Skeletal muscle tissue (tissue), 4 donors: ENCODE data around the gene KBTBD12. TPM values are rescaled to one million over a fixed set of nuclear protein-coding genes. Genes with fewer than 3 reads are reported as not detected.
A peak's percentile ranks its signal among the peaks of the same experiment; 100 is the strongest.
"Not testable (repeated sequence)": the region's sequence is repeated elsewhere in the genome, so short reads cannot be mapped to it uniquely, and the experiment has no call there.

Experiments used
- H3K27ac ChIP-seq: one replicate; pipeline ENCODE4 v1.7.0; 2013; ENCODE audit warnings: mild to moderate bottlenecking, low read depth, low read length, inconsistent platforms
- H3K27me3 ChIP-seq, 3 donors: one replicate each; pipeline ENCODE4 v1.7.0; 2013; ENCODE audit warnings: low read length in 3 of 3; ENCODE audit not compliant: control insufficient read depth in 3 of 3, insufficient read depth in 3 of 3
- H3K36me3 ChIP-seq, 3 donors: one replicate each; pipeline ENCODE4 v1.7.0; 2013; ENCODE audit warnings: low read length in 3 of 3; ENCODE audit not compliant: control insufficient read depth in 3 of 3, insufficient read depth in 3 of 3
- H3K4me1 ChIP-seq, 3 donors: one replicate each; pipeline ENCODE4 v1.7.0; 2013; ENCODE audit warnings: low read length in 3 of 3, mild to moderate bottlenecking in 3 of 3; ENCODE audit not compliant: control insufficient read depth in 3 of 3, insufficient read depth in 3 of 3
- H3K4me3 ChIP-seq, 3 donors: one replicate each; pipeline ENCODE4 v1.7.0; 2013; ENCODE audit warnings: low read length in 3 of 3
- H3K9ac ChIP-seq, 3 donors: one replicate each; pipeline ENCODE4 v1.7.0; 2013; ENCODE audit warnings: low read length in 3 of 3, mild to moderate bottlenecking in 3 of 3, moderate library complexity in 2 of 3, low read depth in 1 of 3
- H3K9me3 ChIP-seq, 3 donors: one replicate each; pipeline ENCODE4 v1.7.0; 2013; ENCODE audit warnings: low read length in 3 of 3; ENCODE audit not compliant: control insufficient read depth in 3 of 3
- total RNA-seq: library from RNA; depleted of rRNA; stranded (reverse); fragments of >200 nt; gene quantifications from one replicate; pipeline ENCODE4 v1.2.3, GENCODE V29; 2014
- donor health status: Osteomylitis.

KBTBD12 gene
- 13.6 TPM for total RNA-seq

- H3K4me3 ChIP-seq = peak within 1 kb of the TSS; percentile 82 to 85 (median 82)
- H3K4me1 ChIP-seq = peaks cover 27 to 45% (median 38%) of the 10 kb centered on the region in 3 donors
- H3K27me3 ChIP-seq = no peaks in the 10 kb centered on the region
- peak within 1 kb of the TSS; percentile 90 to 97 (median 95) for H3K9ac ChIP-seq
- peak within 1 kb of the TSS; percentile 98 for H3K27ac ChIP-seq
- peaks cover 0 to 2% (median 0%) of the 10 kb centered on the region in 3 donors for H3K36me3 ChIP-seq
- no peaks in the 10 kb centered on the region for H3K9me3 ChIP-seq
Measured at GRCh38 chr3:127915115-127915936, at the start of gene KBTBD12. Gene KBTBD12, plus strand, starts transcription at chr3:127915232. Its CDS starts 7,830 bp downstream, at chr3:127923062.

GRCh38 chr3:127865941-127866340 is 49.1 kb upstream of the KBTBD12 start:
- Histone ChIP-seq H3K4me3 (no peak overlapping the region), H3K27me3 (no peaks in the 10 kb centered on the region), H3K9ac (no peak overlapping the region), H3K4me1 (no peaks in the 10 kb centered on the region), H3K36me3 (no peaks in the 10 kb centered on the region), H3K9me3 (no peaks in the 10 kb centered on the region), H3K27ac (no peak overlapping the region)

- H3K27ac ChIP-seq = no peak overlapping the region
- H3K4me3 ChIP-seq = no peak overlapping the region
- no peaks in the 10 kb centered on the region for H3K4me1 ChIP-seq
- H3K27me3 ChIP-seq = no peaks in the 10 kb centered on the region
- H3K9ac ChIP-seq = no peak overlapping the region
- H3K36me3 ChIP-seq = no peaks in the 10 kb centered on the region
- no peaks in the 10 kb centered on the region for H3K9me3 ChIP-seq
Measured at GRCh38 chr3:127867412-127867811, 47.6 kb upstream of the KBTBD12 start.

GRCh38 chr3:127867986-127868385 is 47.0 kb upstream of the KBTBD12 start:
- H3K36me3 ChIP-seq = no peaks in the 10 kb centered on the region
- H3K27me3 ChIP-seq = no peaks in the 10 kb centered on the region
- H3K27ac ChIP-seq = no peak overlapping the region
- H3K9ac ChIP-seq = no peak overlapping the region
- H3K4me1 ChIP-seq = no peaks in the 10 kb centered on the region
- no peaks in the 10 kb centered on the region for H3K9me3 ChIP-seq
- H3K4me3 ChIP-seq = no peak overlapping the region

- no peak overlapping the region for H3K9ac ChIP-seq
- H3K4me1 ChIP-seq = no peaks in the 10 kb centered on the region
- H3K4me3 ChIP-seq = no peak overlapping the region
- no peaks in the 10 kb centered on the region for H3K36me3 ChIP-seq
- no peaks in the 10 kb centered on the region for H3K9me3 ChIP-seq
- no peaks in the 10 kb centered on the region for H3K27me3 ChIP-seq
- no peak overlapping the region for H3K27ac ChIP-seq
Measured at GRCh38 chr3:127870156-127870555, 44.9 kb upstream of the KBTBD12 start.

GRCh38 chr3:127874097-127874496 is 40.9 kb upstream of the KBTBD12 start:
- H3K4me3 ChIP-seq, H3K27me3 ChIP-seq, H3K36me3 ChIP-seq, H3K27ac ChIP-seq, H3K9me3 ChIP-seq, H3K9ac ChIP-seq, H3K4me1 ChIP-seq: not testable (repeated sequence)

- no peaks in the 10 kb centered on the region for H3K9me3 ChIP-seq
- H3K27me3 ChIP-seq = no peaks in the 10 kb centered on the region
- no peaks in the 10 kb centered on the region for H3K4me1 ChIP-seq
- no peak overlapping the region for H3K4me3 ChIP-seq
- no peaks in the 10 kb centered on the region for H3K36me3 ChIP-seq
- no peak overlapping the region for H3K27ac ChIP-seq
- no peak overlapping the region for H3K9ac ChIP-seq
Measured at GRCh38 chr3:127881586-127881985, 33.4 kb upstream of the KBTBD12 start.

- H3K4me3 ChIP-seq = no peak overlapping the region
- H3K27me3 ChIP-seq = no peaks in the 10 kb centered on the region
- no peak overlapping the region for H3K9ac ChIP-seq
- H3K9me3 ChIP-seq = no peaks in the 10 kb centered on the region
- H3K4me1 ChIP-seq = peaks cover 0 to 4% (median 0%) of the 10 kb centered on the region in 3 donors
- H3K36me3 ChIP-seq = no peaks in the 10 kb centered on the region
- no peak overlapping the region for H3K27ac ChIP-seq
Measured at GRCh38 chr3:127884041-127884440, 31.0 kb upstream of the KBTBD12 start.

- H3K9ac ChIP-seq = no peak overlapping the region
- no peak overlapping the region for H3K4me3 ChIP-seq
- peaks cover 0 to 2% (median 0%) of the 10 kb centered on the region in 3 donors for H3K9me3 ChIP-seq
- H3K4me1 ChIP-seq = peaks cover 0 to 4% (median 0%) of the 10 kb centered on the region in 3 donors
- H3K36me3 ChIP-seq = no peaks in the 10 kb centered on the region
- no peaks in the 10 kb centered on the region for H3K27me3 ChIP-seq
- H3K27ac ChIP-seq = no peak overlapping the region
Measured at GRCh38 chr3:127886231-127886955, 28.6 kb upstream of the KBTBD12 start.

- Histone ChIP-seq H3K4me3 (no peak overlapping the region), H3K9ac (no peak overlapping the region), H3K4me1 (peaks cover 0 to 4% (median 0%) of the 10 kb centered on the region in 3 donors), H3K27ac (no peak overlapping the region), H3K27me3 (no peaks in the 10 kb centered on the region), H3K9me3 (peaks cover 0 to 2% (median 0%) of the 10 kb centered on the region in 3 donors), H3K36me3 (no peaks in the 10 kb centered on the region)
Measured at GRCh38 chr3:127886956-127887231, 28.1 kb upstream of the KBTBD12 start.
